GM10248 (cell line): ENCODE measurements around the gene MAGIX.
A peak's percentile ranks its signal among the peaks of the same experiment; 100 is the strongest.
"Not testable (repeated sequence)": the region's sequence is repeated elsewhere in the genome, so short reads cannot be mapped to it uniquely, and the experiment has no call there.

ENCODE experiments used
- CTCF ChIA-PET: fragments of 300-600 bp; sonication (Branson Sonifier 250); formaldehyde crosslinking; extraction: SDS; loops from one replicate; lab custom pipeline; 2021; ENCODE audit warnings: antibody characterized with exemption; lab: Yijun Ruan, JAX
- POLR2A ChIA-PET: fragments of 350-650 bp; sonication (Branson Sonifier 250); formaldehyde crosslinking; extraction: SDS; loops from one replicate; lab custom pipeline; 2020; ENCODE audit warnings: antibody characterized with exemption; lab: Yijun Ruan, JAX
- DNase-seq: peaks from one replicate; pipeline ENCODE4 v3.0.0; 2012; ENCODE audit errors: extremely low spot score
- TF ChIP-seq, protein P1 (sequence below): IDR thresholded peaks from 2 replicates; pipeline ENCODE4 v1.5.1; 2012; ENCODE audit warnings: mild to moderate bottlenecking, low read depth; ENCODE audit errors: extremely low read depth, missing control alignments, control extremely low read depth

The MAGIX gene

GRCh38 chrX:49166914-49167739 lies 4.6 kb downstream of the MAGIX start:
- CTCF ChIA-PET: interaction anchor here (0.9 to 4.1 kb wide), 6 partner anchors 9 to 26 kb away, joined by 3 to 28 read pairs (median 5); no protein-coding TSS in a partner anchor
- no peak for DNase-seq
- TF ChIP-seq, protein P1, sequence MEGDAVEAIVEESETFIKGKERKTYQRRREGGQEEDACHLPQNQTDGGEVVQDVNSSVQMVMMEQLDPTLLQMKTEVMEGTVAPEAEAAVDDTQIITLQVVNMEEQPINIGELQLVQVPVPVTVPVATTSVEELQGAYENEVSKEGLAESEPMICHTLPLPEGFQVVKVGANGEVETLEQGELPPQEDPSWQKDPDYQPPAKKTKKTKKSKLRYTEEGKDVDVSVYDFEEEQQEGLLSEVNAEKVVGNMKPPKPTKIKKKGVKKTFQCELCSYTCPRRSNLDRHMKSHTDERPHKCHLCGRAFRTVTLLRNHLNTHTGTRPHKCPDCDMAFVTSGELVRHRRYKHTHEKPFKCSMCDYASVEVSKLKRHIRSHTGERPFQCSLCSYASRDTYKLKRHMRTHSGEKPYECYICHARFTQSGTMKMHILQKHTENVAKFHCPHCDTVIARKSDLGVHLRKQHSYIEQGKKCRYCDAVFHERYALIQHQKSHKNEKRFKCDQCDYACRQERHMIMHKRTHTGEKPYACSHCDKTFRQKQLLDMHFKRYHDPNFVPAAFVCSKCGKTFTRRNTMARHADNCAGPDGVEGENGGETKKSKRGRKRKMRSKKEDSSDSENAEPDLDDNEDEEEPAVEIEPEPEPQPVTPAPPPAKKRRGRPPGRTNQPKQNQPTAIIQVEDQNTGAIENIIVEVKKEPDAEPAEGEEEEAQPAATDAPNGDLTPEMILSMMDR: no peak
- POLR2A ChIA-PET: no interaction called here

GRCh38 chrX:49167740-49168108 lies 5.2 kb downstream of the MAGIX start:
- no peak for DNase-seq
- CTCF ChIA-PET: interaction anchor here (1.7 to 4.1 kb wide), 3 partner anchors 9 to 25 kb away, joined by 7 to 28 read pairs (median 9); no protein-coding TSS in a partner anchor
- POLR2A ChIA-PET: no interaction called here
- TF ChIP-seq, protein P1: no peak

DNA sequence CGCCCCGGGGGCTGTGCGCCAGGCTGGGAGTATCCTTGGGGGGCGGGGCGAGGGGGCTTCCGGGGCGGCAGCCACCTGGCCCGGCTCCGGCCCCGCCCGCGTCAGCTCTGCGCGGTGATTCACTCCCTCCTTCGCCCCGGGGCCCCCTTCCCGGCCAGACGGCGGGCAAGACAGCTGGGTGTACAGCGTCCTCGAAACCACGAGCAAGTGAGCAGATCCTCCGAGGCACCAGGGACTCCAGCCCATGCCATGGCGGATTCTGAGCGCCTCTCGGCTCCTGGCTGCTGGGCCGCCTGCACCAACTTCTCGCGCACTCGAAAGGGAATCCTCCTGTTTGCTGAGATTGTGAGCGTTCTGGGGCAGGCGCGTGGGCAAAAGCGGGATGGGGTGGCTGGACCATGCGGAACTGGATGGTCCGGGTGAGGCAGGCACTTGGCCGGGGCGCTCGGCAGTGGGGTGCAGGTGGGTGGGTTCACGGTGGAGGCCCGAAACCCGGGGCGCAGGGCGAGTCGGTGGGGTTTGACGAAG lies 9.3 kb downstream of the MAGIX start, which contains the start of gene PLP2:
Gene PLP2 (plus strand): TSS at position 147 of the 528 bp plus-strand sequence. CDS start 103 bp downstream, at position 250.
- POLR2A ChIA-PET: no interaction called here
- TF ChIP-seq, protein P1: no peak
- DNase-seq: peak; percentile 50
- CTCF ChIA-PET: interaction anchor here (1.2 to 2.0 kb wide), 2 partner anchors 8 to 16 kb away, joined by 4 to 7 read pairs; no protein-coding TSS in a partner anchor

GRCh38 chrX:49172280-49172780 lies 9.8 kb downstream of the MAGIX start:
- ChIA-PET POLR2A (no interaction called here), CTCF (interaction anchor here (1.0 to 2.0 kb wide), 2 partner anchors 9 to 61 kb away, joined by 3 to 7 read pairs; no protein-coding TSS in a partner anchor)
- peak; percentile 62 for DNase-seq
- TF ChIP-seq, protein P1: no peak

DNA sequence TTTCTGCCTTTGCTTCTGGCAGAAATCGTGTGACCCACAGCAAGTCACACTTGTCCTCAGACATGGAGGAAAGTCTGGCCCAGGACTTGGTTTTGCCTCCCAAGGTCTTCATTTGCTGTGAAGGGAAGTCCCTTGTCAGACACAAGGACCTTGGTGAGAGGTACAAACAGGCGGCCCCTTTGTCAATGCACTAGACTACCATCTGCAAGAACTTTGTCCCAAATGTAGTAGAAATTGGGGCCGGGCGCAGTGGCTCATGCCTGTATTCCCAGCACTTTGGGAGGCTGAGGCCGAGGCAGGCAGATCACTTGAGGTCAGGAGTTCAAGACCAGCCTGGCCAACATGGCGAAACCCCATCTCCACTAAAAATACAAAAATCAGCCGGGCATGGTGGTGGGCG lies 11.0 kb downstream of the MAGIX start:
- POLR2A ChIA-PET, DNase-seq: not testable (repeated sequence)
- CTCF ChIA-PET: interaction anchor here (1.0 kb wide), 1 partner anchor 63 kb away, joined by 3 read pairs; no protein-coding TSS in a partner anchor

DNA sequence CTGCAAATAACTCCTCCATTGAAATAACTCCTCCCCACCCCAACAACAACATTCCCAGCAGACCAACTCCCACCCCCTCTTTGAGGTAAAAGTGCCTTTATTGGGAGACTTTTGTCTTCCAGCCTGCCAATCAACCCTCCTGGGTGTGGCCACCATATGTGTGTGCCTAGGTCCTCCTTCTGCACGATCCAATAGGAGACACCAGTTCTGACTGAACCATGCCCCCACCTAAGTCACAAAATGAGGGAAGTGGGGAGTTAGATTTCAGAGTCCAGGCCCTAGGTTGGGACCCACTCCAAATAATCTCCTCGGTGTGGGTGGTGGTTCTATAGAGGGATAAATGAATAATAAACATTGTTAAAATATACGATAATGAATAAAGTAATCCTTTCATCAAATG lies 12.2 kb downstream of the MAGIX start:
- CTCF ChIA-PET: interaction anchor here (1.4 to 1.5 kb wide), 2 partner anchors 10 to 19 kb away, joined by 3 to 4 read pairs; no protein-coding TSS in a partner anchor
- POLR2A ChIA-PET: no interaction called here
- TF ChIP-seq, protein P1: no peak
- no peak for DNase-seq
